ENCODE data around the gene SSNA1.

The SSNA1 gene

GRCh38 chr9:137188490-137189296 is at the start of gene SSNA1, which contains the start of gene ANAPC2:
SSNA1 (plus strand) TSS chr9:137188676; CDS start chr9:137188727, 51 bp downstream.
ANAPC2 (minus strand) TSS chr9:137188560; CDS start chr9:137188532, 28 bp downstream.
- in situ Hi-C loops (cut with HindIII; ENCODE audit: low pct_ligation_motif_present, low pct_unique_long_range_greater_than_20kb, low sequenced_read_pairs): no loop called here
- DNase-seq: peak; percentile 91

DNA sequence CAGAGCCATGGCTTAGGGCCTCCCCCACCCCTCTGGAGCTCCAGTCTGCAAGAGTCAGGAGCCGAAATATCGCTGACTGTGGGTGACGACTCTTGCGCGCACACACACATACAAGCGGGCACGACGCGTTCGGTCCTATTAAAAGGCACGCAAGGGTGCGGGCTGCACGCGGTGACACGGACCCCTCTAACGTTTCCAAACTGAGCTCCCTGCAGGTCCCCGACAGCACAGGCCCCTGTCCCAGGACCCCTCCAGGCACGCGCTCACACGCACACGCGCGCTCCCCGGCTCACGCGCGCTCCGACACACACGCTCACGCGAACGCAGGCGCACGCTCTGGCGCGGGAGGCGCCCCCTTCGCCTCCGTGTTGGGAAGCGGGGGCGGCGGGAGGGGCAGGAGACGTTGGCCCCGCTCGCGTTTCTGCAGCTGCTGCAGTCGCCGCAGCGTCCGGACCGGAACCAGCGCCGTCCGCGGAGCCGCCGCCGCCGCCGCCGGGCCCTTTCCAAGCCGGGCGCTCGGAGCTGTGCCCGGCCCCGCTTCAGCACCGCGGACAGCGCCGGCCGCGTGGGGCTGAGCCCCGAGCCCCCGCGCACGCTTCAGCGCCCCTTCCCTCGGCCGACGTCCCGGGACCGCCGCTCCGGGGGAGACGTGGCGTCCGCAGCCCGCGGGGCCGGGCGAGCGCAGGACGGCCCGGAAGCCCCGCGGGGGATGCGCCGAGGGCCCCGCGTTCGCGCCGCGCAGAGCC is 49.6 kb upstream of the SSNA1 start, which contains the start of gene GRIN1:
Gene GRIN1, plus strand, starts transcription at position 433 of the 746 bp plus-strand sequence. CDS start 333 bp downstream, outside the sequence.
- in situ Hi-C loops (cut with HindIII; ENCODE audit: low pct_ligation_motif_present, low pct_unique_long_range_greater_than_20kb, low sequenced_read_pairs): no loop called here
- DNase-seq: peak; percentile 40

DNA sequence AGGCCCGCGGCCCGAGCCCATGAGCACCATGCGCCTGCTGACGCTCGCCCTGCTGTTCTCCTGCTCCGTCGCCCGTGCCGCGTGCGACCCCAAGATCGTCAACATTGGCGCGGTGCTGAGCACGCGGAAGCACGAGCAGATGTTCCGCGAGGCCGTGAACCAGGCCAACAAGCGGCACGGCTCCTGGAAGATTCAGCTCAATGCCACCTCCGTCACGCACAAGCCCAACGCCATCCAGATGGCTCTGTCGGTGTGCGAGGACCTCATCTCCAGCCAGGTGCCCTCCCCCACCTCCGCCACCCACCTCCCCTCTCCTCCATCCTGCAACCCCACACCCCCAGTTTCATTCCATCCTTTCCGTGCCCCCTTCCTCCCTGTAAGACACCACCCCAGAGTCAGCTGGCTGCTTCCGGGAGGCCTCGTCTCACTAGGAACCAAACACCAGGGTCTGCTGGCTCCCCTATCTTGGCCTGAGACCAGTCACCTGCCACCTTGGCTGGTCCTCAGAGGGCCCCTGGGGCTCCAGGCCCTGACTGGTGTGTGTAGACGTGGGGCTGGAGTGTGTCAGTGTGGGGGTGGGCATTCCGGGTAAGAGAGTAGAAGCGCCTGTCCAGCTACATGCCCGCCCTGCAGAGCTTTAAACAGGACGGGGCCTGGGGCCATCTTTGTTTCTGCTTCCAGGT is 48.9 kb upstream of the SSNA1 start:
- in situ Hi-C loops (cut with HindIII; ENCODE audit: low pct_ligation_motif_present, low pct_unique_long_range_greater_than_20kb, low sequenced_read_pairs): no loop called here
- DNase-seq: no peak

GRCh38 chr9:137140151-137141012 is 48.1 kb upstream of the SSNA1 start:
- in situ Hi-C loops (cut with HindIII; ENCODE audit: low pct_ligation_motif_present, low pct_unique_long_range_greater_than_20kb, low sequenced_read_pairs): no loop called here
- DNase-seq: no peak

DNA sequence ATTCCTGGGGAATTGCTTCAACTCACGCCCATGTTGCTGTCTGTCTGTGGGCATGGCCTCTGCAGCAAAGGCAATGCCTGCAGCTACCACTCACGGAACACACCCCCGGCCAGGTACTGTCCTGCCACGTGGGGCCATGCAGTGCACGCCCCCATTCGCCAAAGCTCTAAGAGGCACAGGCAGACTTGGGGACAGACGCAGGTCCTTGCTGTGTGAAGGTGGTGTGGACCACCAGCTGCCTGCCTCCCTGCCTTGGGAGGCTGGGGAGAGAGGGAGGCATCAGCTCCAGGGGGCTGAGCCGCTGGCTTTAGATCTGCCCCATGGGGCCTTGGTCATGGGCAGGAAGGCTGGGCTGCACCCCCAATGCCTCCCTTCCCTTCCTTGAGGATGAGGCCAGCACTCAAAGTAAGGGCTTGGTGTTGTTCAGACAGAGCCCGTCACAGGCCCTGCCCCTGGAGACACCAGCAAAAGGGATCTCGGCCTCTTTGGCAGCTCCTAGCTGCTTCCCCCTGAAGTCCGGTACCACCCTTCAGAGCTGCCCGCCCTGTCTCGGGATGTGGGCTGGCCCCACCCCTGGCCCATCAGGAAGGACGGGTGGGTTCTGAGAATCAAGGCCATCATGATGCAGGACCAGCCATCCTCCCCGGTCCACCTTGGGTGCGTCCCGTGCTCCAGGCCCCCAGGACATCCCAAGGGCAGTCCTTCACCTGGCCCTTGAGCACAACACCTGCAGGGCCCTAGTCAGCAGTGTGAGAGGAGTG is 47.2 kb upstream of the SSNA1 start:
- no peak for DNase-seq
- in situ Hi-C loops (cut with HindIII; ENCODE audit: low pct_ligation_motif_present, low pct_unique_long_range_greater_than_20kb, low sequenced_read_pairs): no loop called here

DNA sequence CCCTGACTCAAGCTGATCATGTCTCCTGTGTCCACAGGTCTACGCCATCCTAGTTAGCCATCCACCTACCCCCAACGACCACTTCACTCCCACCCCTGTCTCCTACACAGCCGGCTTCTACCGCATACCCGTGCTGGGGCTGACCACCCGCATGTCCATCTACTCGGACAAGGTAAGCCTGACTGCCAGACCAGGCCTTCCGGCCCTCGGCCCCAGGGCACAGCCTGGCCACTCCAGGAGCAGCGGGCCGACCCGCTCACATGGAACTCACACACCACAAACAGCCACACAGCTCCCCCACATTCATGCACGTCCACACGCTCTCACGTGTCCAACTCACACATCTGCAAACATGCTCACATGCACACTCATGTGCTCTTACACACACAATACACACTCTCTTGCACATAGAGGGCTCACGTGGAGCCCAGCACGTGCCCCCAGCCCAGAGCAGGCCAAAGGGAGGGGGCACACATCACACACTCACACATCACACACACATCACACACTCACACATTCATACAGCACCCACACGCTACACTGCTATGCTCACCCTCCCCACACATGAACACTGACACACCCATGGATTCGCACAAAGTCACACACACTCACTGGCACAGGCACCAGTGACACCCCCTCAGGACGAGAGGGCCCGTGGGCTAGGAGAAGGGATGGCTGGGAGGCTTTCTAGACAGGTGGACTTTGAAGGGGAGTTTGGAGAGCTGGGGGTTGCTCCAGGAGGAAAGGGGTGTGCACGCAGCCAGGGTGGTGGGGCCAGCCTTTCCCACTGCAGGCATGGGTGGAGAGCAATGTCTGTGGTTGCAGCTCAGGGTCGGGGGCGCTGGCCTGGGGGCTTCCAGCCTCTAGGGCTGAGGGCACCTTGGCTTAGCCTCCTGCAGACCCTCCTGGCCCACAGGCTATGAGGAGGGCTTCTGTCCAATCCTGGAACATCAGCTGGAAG is 46.2 kb upstream of the SSNA1 start:
- in situ Hi-C loops (cut with HindIII; ENCODE audit: low pct_ligation_motif_present, low pct_unique_long_range_greater_than_20kb, low sequenced_read_pairs): no loop called here
- no peak for DNase-seq

GRCh38 chr9:137143459-137143858 is 45.0 kb upstream of the SSNA1 start:
- DNase-seq: no peak
- in situ Hi-C loops (cut with HindIII; ENCODE audit: low pct_ligation_motif_present, low pct_unique_long_range_greater_than_20kb, low sequenced_read_pairs): no loop called here

DNA sequence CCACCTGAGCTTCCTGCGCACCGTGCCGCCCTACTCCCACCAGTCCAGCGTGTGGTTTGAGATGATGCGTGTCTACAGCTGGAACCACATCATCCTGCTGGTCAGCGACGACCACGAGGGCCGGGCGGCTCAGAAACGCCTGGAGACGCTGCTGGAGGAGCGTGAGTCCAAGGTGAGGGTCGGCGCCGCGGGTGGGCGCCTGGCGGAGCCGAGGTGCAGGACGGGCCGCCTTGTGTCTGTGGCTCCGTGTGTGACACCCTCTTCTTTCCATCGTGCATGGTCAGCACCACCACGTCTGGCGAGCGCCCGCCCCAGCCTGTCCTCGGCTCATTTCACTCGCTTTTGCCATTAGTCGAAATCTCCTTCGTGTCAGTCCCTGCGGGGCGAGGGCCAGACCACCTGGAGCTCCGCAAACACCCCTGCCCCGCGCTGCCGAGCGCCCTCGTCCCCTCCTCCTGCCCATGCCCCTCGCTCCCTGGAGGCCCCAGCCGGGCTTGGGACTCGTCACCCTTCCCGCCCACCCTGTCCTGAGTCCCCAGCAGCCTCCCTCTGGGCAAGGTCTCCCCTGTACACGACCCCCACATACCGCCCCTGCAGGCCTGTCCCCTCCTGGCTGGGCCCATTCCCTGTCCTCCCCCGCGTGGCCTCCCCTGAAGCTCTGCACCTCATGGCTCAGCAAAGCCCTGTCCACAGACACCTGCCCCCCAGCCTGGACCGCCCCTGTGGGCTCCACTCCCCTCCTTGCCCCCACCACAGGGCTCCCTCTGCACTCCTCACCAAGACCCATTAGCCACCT is 42.5 kb upstream of the SSNA1 start:
- in situ Hi-C loops (cut with HindIII; ENCODE audit: low pct_ligation_motif_present, low pct_unique_long_range_greater_than_20kb, low sequenced_read_pairs): no loop called here
- no peak for DNase-seq

DNA sequence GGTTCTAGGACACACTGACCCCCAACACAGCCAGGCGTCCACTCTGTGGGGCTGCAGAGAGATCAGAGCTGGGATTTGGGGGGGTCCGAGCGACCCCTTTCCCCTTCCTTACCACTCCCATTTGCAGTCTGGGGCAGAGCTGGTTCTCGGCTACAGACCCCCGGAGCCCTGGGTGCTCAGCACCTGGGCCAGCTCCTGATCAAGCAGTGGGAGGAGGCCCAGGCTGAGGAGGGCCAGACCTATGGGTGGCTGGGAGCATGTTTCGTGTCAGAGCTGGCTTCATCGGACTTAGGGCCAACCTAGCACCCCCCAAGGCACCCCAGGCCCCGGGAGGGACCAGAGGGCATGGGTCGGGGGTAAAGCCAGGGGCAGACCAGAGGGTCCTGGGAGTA is 42.0 kb upstream of the SSNA1 start:
- DNase-seq: peak; percentile 14
- in situ Hi-C loops (cut with HindIII; ENCODE audit: low pct_ligation_motif_present, low pct_unique_long_range_greater_than_20kb, low sequenced_read_pairs): no loop called here

DNA sequence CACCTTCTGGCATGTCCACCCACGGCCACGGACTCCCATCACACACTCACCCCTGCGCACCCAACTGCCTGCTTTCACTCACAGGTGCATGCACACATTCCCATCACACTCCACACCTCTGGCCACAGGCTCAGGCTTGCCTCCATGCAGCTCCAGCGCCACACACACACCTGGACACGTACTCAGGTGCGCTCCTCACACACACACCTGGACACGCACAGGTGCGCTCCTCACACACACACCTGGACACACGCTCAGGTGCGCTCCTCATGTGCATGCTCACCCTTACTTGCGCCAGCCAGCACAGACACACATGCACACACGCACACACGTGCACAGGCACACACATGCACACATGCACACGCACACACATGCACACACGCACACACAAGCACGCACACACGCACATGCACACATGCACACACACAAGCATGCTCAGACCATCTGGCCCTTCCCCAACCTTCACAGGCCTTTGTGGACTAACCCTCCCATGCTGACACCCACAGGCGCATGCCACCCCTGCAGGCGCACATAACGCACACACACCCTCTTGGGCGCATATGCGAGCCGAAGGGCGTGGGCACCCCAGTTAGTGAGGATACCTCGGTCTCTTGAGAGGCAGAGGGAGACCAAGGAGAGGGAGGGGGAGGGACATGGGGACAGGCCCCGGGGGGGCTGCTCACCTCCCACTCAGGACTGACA is 41.2 kb upstream of the SSNA1 start:
- in situ Hi-C loops (cut with HindIII; ENCODE audit: low pct_ligation_motif_present, low pct_unique_long_range_greater_than_20kb, low sequenced_read_pairs): no loop called here
- DNase-seq: no peak

DNA sequence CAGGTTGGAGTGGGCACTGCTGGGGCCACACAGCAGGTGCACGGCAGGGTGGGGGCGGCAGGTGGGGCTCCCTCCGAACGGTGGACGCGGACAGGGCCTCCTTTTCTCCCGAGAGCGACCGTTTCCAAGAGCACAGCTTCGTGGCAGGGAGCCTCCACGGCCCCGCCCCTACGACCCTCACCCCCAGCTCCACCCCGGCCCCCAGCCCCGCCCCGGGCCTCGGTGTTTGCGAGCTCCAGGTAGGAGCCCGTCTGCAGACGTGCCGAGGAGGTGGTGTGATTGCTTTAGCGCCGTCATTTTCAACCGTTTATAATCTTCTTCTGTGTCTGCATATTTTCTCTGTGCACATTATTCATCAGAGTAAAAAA is 40.7 kb upstream of the SSNA1 start:
- in situ Hi-C loops (cut with HindIII; ENCODE audit: low pct_ligation_motif_present, low pct_unique_long_range_greater_than_20kb, low sequenced_read_pairs): no loop called here

GRCh38 chr9:137148242-137148641 is 40.2 kb upstream of the SSNA1 start:
- no peak for DNase-seq
- in situ Hi-C loops (cut with HindIII; ENCODE audit: low pct_ligation_motif_present, low pct_unique_long_range_greater_than_20kb, low sequenced_read_pairs): no loop called here

More for the DNA sequence above, 40.7 kb upstream of the SSNA1 start:
- no peak for DNase-seq

- in situ Hi-C loops (cut with HindIII; ENCODE audit: low pct_ligation_motif_present, low pct_unique_long_range_greater_than_20kb, low sequenced_read_pairs): no loop called here
- DNase-seq: no peak
Measured at GRCh38 chr9:137148661-137149060, 39.8 kb upstream of the SSNA1 start.

DNA sequence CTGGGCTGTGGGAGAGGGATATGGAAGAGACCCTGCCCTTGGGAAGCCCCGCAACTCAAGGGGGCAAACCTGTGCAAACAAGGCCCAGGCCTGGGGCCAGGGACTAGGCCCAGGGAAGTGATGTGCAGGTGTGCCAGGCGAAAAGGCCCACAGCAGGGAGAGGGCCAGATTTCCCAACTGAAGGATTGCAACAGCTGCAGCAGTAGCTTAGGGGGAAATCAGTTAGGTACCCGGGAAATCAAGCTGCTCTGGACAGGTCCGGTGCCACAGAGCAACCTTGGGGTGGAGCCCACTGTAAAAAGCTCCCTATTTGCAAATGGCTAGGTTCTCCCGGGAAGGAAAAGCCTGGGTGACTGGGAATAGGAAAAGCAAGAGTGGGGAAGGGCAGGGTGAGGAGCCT is 39.1 kb upstream of the SSNA1 start:
- DNase-seq: no peak

GRCh38 chr9:137149942-137150616 is 38.4 kb upstream of the SSNA1 start:
- DNase-seq: no peak
- in situ Hi-C loops (cut with HindIII; ENCODE audit: low pct_ligation_motif_present, low pct_unique_long_range_greater_than_20kb, low sequenced_read_pairs): no loop called here

More for the DNA sequence above, 39.1 kb upstream of the SSNA1 start:
- in situ Hi-C loops (cut with HindIII; ENCODE audit: low pct_ligation_motif_present, low pct_unique_long_range_greater_than_20kb, low sequenced_read_pairs): no loop called here
